ENCODE data around the gene MTA2. TPM values are rescaled to one million over a fixed set of nuclear protein-coding genes. Genes with fewer than 3 reads are reported as not detected.

The MTA2 gene
- total and polyA plus RNA-seq, 10 of the 15 experiments (the other 5 are each of a cell fraction or from before 2014, with no cell fraction given), result 6.7 to 201 (median 113) TPM

DNA sequence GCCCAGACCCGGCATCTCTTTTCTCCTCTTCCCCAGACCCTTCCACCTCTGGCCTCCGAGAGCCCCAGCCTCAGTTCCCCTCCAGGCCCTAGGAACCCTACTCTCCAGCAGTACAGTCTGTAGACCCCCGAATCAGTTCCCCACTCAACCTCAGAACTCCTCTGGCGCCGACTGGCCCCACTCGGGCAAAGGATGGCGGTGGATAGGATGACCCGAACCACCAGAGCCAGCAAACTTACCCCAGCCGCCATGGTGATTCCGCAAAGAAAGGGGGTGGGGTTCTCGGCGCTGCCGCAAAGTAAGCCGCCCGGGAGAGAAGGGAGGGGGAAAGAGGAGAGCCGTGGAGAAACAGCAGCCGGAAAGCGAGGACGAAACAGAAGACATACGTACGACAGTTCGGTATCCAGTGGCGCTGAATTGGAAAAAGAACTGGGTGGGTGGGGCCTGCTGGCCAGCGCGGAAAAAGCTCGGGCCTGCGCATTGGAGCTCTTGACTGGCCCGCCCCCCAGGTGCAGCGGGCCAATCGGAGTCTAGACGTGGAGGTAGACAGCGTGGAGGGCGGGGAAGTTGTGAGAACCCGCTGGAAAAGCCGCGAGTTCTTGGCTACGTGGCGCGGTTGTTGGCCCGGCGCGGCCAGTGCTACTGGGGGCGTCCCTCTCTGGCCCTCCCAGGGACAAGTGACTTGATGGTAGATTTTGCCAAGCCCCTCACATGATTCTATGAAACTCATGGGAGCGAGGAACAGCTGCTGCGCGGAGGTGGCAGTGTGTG is 27.9 kb downstream of the MTA2 start, which contains the start of gene EEF1G (continued):
- TF ChIP-seq, protein P1, sequence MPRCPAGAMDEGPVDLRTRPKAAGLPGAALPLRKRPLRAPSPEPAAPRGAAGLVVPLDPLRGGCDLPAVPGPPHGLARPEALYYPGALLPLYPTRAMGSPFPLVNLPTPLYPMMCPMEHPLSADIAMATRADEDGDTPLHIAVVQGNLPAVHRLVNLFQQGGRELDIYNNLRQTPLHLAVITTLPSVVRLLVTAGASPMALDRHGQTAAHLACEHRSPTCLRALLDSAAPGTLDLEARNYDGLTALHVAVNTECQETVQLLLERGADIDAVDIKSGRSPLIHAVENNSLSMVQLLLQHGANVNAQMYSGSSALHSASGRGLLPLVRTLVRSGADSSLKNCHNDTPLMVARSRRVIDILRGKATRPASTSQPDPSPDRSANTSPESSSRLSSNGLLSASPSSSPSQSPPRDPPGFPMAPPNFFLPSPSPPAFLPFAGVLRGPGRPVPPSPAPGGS (IDR thresholded peaks at IDR 0.05; ENCODE audit: borderline replicate concordance, insufficient read depth, low read depth, low read length, poor library complexity, severe bottlenecking), result peak; percentile 55
- no peak for TF ChIP-seq SMC3 (IDR thresholded peaks at IDR 0.05; ENCODE audit: borderline replicate concordance, low read length)
- TF ChIP-seq, protein P2, sequence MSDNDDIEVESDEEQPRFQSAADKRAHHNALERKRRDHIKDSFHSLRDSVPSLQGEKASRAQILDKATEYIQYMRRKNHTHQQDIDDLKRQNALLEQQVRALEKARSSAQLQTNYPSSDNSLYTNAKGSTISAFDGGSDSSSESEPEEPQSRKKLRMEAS (IDR thresholded peaks at IDR 0.05; ENCODE audit: low read depth, low read length), result peak; percentile 73
- TF ChIP-seq EED (IDR thresholded peaks at IDR 0.05; ENCODE audit: low read depth), result no peak
- no peak for TF ChIP-seq SRF (IDR thresholded peaks at IDR 0.05; ENCODE audit: low read depth in 2 of 2, low read length in 2 of 2)
- TF ChIP-seq, protein P3, sequence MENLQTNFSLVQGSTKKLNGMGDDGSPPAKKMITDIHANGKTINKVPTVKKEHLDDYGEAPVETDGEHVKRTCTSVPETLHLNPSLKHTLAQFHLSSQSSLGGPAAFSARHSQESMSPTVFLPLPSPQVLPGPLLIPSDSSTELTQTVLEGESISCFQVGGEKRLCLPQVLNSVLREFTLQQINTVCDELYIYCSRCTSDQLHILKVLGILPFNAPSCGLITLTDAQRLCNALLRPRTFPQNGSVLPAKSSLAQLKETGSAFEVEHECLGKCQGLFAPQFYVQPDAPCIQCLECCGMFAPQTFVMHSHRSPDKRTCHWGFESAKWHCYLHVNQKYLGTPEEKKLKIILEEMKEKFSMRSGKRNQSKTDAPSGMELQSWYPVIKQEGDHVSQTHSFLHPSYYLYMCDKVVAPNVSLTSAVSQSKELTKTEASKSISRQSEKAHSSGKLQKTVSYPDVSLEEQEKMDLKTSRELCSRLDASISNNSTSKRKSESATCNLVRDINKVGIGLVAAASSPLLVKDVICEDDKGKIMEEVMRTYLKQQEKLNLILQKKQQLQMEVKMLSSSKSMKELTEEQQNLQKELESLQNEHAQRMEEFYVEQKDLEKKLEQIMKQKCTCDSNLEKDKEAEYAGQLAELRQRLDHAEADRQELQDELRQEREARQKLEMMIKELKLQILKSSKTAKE (IDR thresholded peaks at IDR 0.05; ENCODE audit: low read depth, poor library complexity, severe bottlenecking), result peak; percentile 49
- TF ChIP-seq SMARCA5 (IDR thresholded peaks at IDR 0.05), result peak; percentile 24; the same call in 1 of the 2 replicates
- TF ChIP-seq RAD51 (IDR thresholded peaks at IDR 0.05), result no peak
- TF ChIP-seq, protein P4, sequence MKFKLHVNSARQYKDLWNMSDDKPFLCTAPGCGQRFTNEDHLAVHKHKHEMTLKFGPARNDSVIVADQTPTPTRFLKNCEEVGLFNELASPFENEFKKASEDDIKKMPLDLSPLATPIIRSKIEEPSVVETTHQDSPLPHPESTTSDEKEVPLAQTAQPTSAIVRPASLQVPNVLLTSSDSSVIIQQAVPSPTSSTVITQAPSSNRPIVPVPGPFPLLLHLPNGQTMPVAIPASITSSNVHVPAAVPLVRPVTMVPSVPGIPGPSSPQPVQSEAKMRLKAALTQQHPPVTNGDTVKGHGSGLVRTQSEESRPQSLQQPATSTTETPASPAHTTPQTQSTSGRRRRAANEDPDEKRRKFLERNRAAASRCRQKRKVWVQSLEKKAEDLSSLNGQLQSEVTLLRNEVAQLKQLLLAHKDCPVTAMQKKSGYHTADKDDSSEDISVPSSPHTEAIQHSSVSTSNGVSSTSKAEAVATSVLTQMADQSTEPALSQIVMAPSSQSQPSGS (IDR thresholded peaks at IDR 0.05; ENCODE audit: low read length), result no peak
- 0 out of 2 replicates have a peak, but pooled peaks have one; percentile 4 for TF ChIP-seq ATF7 (IDR thresholded peaks at IDR 0.05; ENCODE audit: low read depth)
- TF ChIP-seq BCL11A (IDR thresholded peaks at IDR 0.05; ENCODE audit: low read depth, low read length), result 0 out of 2 replicates have a peak, but pooled peaks have one; percentile 9
- peak; percentile 99 for TF ChIP-seq E4F1 (IDR thresholded peaks at IDR 0.05; ENCODE audit: borderline replicate concordance, partially characterized antibody)
- peak; percentile 32; the same call in 1 of the 2 replicates for TF ChIP-seq IKZF1 (conservative IDR thresholded peaks at IDR 0.05)
- TF ChIP-seq, protein P5, sequence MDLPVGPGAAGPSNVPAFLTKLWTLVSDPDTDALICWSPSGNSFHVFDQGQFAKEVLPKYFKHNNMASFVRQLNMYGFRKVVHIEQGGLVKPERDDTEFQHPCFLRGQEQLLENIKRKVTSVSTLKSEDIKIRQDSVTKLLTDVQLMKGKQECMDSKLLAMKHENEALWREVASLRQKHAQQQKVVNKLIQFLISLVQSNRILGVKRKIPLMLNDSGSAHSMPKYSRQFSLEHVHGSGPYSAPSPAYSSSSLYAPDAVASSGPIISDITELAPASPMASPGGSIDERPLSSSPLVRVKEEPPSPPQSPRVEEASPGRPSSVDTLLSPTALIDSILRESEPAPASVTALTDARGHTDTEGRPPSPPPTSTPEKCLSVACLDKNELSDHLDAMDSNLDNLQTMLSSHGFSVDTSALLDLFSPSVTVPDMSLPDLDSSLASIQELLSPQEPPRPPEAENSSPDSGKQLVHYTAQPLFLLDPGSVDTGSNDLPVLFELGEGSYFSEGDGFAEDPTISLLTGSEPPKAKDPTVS (IDR thresholded peaks at IDR 0.05; ENCODE audit: low read depth, low read length), result peak; percentile 97
- peak; percentile 64; the same call in 1 of the 2 replicates for TF ChIP-seq NFYB (IDR thresholded peaks at IDR 0.05; ENCODE audit: insufficient read depth, low read depth, low read length)
- peak; percentile 34; the same call in 1 of the 2 replicates for TF ChIP-seq TCF12 (IDR thresholded peaks at IDR 0.05; ENCODE audit: low read depth, low read length)

Data from GM12878 (cell line).